Measurements from ENCODE around the gene TTC16.

DNA sequence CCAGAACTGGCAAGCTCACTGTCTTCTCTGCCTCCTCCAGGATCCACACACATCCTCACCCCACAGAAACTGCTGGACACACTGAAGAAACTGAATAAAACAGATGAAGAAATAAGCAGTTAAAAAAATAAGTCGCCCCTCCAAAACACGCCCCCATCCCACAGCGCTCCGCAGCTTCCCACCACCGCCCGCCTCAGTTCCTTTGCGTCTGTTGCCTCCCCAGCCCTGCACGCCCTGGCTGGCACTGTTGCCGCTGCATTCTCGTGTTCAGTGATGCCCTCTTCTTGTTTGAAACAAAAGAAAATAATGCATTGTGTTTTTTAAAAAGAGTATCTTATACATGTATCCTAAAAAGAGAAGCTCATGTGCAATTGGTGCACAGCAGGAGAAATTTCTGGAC is 25.1 kb upstream of the TTC16 start:
- TF ChIP-seq, protein P1, sequence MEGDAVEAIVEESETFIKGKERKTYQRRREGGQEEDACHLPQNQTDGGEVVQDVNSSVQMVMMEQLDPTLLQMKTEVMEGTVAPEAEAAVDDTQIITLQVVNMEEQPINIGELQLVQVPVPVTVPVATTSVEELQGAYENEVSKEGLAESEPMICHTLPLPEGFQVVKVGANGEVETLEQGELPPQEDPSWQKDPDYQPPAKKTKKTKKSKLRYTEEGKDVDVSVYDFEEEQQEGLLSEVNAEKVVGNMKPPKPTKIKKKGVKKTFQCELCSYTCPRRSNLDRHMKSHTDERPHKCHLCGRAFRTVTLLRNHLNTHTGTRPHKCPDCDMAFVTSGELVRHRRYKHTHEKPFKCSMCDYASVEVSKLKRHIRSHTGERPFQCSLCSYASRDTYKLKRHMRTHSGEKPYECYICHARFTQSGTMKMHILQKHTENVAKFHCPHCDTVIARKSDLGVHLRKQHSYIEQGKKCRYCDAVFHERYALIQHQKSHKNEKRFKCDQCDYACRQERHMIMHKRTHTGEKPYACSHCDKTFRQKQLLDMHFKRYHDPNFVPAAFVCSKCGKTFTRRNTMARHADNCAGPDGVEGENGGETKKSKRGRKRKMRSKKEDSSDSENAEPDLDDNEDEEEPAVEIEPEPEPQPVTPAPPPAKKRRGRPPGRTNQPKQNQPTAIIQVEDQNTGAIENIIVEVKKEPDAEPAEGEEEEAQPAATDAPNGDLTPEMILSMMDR (IDR thresholded peaks at IDR 0.05; ENCODE audit: control extremely low read depth in 1 of 3, insufficient read depth in 1 of 3, low read depth in 1 of 3, low read length in 3 of 3), result no peak
- TF ChIP-seq SIN3A (conservative IDR thresholded peaks at IDR 0.05 in 1 of 2, IDR thresholded peaks at IDR 0.05 in 1 of 2; ENCODE audit: low read depth in 1 of 2, low read length in 2 of 2) (no peak), SUZ12 (IDR thresholded peaks at IDR 0.05; ENCODE audit: low read length) (no peak), JUND (IDR thresholded peaks at IDR 0.05; ENCODE audit: low read length) (no peak), HDAC2 (IDR thresholded peaks at IDR 0.05; ENCODE audit: borderline replicate concordance in 1 of 2, low read depth in 2 of 2, low read length in 2 of 2) (no peak), BCL11A (IDR thresholded peaks at IDR 0.05; ENCODE audit: low read depth in 2 of 2, low read length in 2 of 2) (no peak), BACH1 (IDR thresholded peaks at IDR 0.05; ENCODE audit: low read length) (no peak), JUN (IDR thresholded peaks at IDR 0.05; ENCODE audit: low read depth, low read length) (no peak), RFX5 (IDR thresholded peaks at IDR 0.05; ENCODE audit: borderline replicate concordance, low read depth, low read length) (no peak), RBBP5 (IDR thresholded peaks at IDR 0.05; ENCODE audit: borderline replicate concordance, low read depth, low read length) (no peak), TEAD4 (IDR thresholded peaks at IDR 0.05; ENCODE audit: low read depth, low read length) (no peak), EP300 (IDR thresholded peaks at IDR 0.05; ENCODE audit: borderline replicate concordance in 1 of 2, low read depth in 2 of 2, low read length in 2 of 2) (no peak)
- TF ChIP-seq, protein P2, sequence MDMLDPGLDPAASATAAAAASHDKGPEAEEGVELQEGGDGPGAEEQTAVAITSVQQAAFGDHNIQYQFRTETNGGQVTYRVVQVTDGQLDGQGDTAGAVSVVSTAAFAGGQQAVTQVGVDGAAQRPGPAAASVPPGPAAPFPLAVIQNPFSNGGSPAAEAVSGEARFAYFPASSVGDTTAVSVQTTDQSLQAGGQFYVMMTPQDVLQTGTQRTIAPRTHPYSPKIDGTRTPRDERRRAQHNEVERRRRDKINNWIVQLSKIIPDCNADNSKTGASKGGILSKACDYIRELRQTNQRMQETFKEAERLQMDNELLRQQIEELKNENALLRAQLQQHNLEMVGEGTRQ (IDR thresholded peaks at IDR 0.05; ENCODE audit: low read length), result no peak
